ENCODE measurements around the gene ASB5.

- no peak for TF ChIP-seq ZNF224 (CRISPR knock-in tag; IDR thresholded peaks at IDR 0.05)
- no peak for TF ChIP-seq MLX (CRISPR knock-in tag; conservative IDR thresholded peaks at IDR 0.05)
- no peak for TF ChIP-seq CEBPB (tag; IDR thresholded peaks at IDR 0.05)
- TF ChIP-seq ZBTB9 (CRISPR knock-in tag; IDR thresholded peaks at IDR 0.05) = no peak
- no peak for TF ChIP-seq ARNT (IDR thresholded peaks at IDR 0.05)
These were observed 46.9 kb downstream of the ASB5 start for GRCh38 chr4:176222149-176222548.
